PC-3 (cell line): ENCODE measurements around the gene PAPPA. TPM values are rescaled to one million over a fixed set of nuclear protein-coding genes. Genes with fewer than 3 reads are reported as not detected.

ENCODE experiments used
- ATAC-seq: fragments of 200-7000 bp; cut with Tn5 transposase; 2 replicates; pipeline ENCODE4 v1.9.1; 2020; ENCODE audit warnings: mild to moderate bottlenecking, moderate library complexity
- BruUV-seq: library from RNA; stranded (reverse); fragments of 400-500 nt; replicated peaks from 2 replicates; lab custom pipeline; 2021; lab: Mats Ljungman, UMichigan
- CTCF ChIA-PET: fragments of 300-600 bp; sonication (Branson Sonifier 250); formaldehyde crosslinking; loops from one replicate; lab custom pipeline; 2022; ENCODE audit warnings: antibody characterized with exemption; lab: Charles Lee
- POLR2A ChIA-PET: fragments of 300-600 bp; sonication (Branson Sonifier 250); formaldehyde crosslinking; loops from one replicate; lab custom pipeline; 2022; ENCODE audit warnings: antibody characterized with exemption; ENCODE audit not compliant: unreplicated experiment; lab: Charles Lee
- DNase-seq: peaks from one replicate; pipeline ENCODE4 v3.0.0-alpha.2; 2015
- H2AFZ ChIP-seq: fragments of 300-600 bp; sonication (generic); 2 replicates; pipeline ENCODE4 v1.6.0; 2016; ENCODE audit warnings: antibody characterized with exemption, low read length
- H3F3A ChIP-seq: fragments of 300-600 bp; sonication (generic); one replicate; pipeline ENCODE4 v1.6.0; 2017; ENCODE audit warnings: antibody characterized with exemption, low read length, control low read depth, mild to moderate bottlenecking; ENCODE audit not compliant: unreplicated experiment
- H3K27ac ChIP-seq: fragments of 300-600 bp; sonication (generic); 2 replicates; pipeline ENCODE4 v1.5.1; 2016; ENCODE audit warnings: mild to moderate bottlenecking, low read length
- H3K27me3 ChIP-seq: fragments of 300-600 bp; sonication (generic); 2 replicates; pipeline ENCODE4 v1.6.1; 2016; ENCODE audit warnings: low read length, mixed read lengths
- H3K36me3 ChIP-seq: fragments of 300-600 bp; sonication (generic); 2 replicates; pipeline ENCODE4 v1.6.1; 2016; ENCODE audit warnings: low read depth, mixed run types, low read length, mixed read lengths
- H3K4me1 ChIP-seq: fragments of 300-600 bp; sonication (generic); 2 replicates; pipeline ENCODE4 v1.5.1; 2016; ENCODE audit warnings: low read length; ENCODE audit not compliant: insufficient read depth
- H3K4me2 ChIP-seq: fragments of 300-600 bp; sonication (generic); 2 replicates; pipeline ENCODE4 v1.6.0; 2016; ENCODE audit warnings: low read length
- H3K4me3 ChIP-seq: fragments of 300-600 bp; sonication (generic); 2 replicates; pipeline ENCODE4 v1.5.1; 2016; ENCODE audit warnings: mild to moderate bottlenecking, low read length, mixed read lengths
- H3K79me2 ChIP-seq: fragments of 300-600 bp; sonication (generic); 2 replicates; pipeline ENCODE4 v1.6.1; 2017; ENCODE audit warnings: low read length, mixed read lengths
- H3K9ac ChIP-seq: fragments of 300-600 bp; sonication (generic); 2 replicates; pipeline ENCODE4 v1.6.0; 2016; ENCODE audit warnings: mild to moderate bottlenecking, low read length
- H3K9me2 ChIP-seq: fragments of 300-600 bp; sonication (generic); replicated peaks from 2 replicates; pipeline ENCODE4 v1.6.1; 2016; ENCODE audit warnings: mixed run types, low read length, mixed read lengths
- H3K9me3 ChIP-seq: fragments of 300-600 bp; sonication (generic); 2 replicates; pipeline ENCODE4 v1.6.1; 2016; ENCODE audit warnings: low read length, mixed read lengths
- H4K20me1 ChIP-seq: fragments of 300-600 bp; sonication (generic); 2 replicates; pipeline ENCODE4 v1.6.1; 2016; ENCODE audit warnings: low read length, mixed read lengths
- CTCF ChIP-seq: fragments of 300-600 bp; sonication (generic); conservative IDR thresholded peaks from 2 replicates; pipeline ENCODE4 v1.5.1; 2017; ENCODE audit warnings: antibody characterized with exemption, low read depth, mild to moderate bottlenecking, low read length
- EZH2 ChIP-seq: fragments of 300-600 bp; sonication (generic); IDR thresholded peaks from one replicate; pipeline ENCODE4 v1.6.1; 2017; ENCODE audit warnings: antibody characterized with exemption, mild to moderate bottlenecking, low read length; ENCODE audit not compliant: unreplicated experiment
- EZH2phosphoT487 ChIP-seq: fragments of 300-600 bp; sonication (generic); IDR thresholded peaks from 2 replicates; pipeline ENCODE4 v1.6.1; 2018; ENCODE audit warnings: mild to moderate bottlenecking, antibody characterized with exemption, low read length, borderline replicate concordance
- intact Hi-C: fragments of 100-400 bp; cut with micrococcal nuclease; formaldehyde crosslinking; loops from 2 replicates; pipeline ENCODE4 v1.9.0; 2023
- total RNA-seq: library from RNA; depleted of rRNA; stranded (reverse); fragments of >200 nt; gene quantifications from 2 replicates; pipeline ENCODE4 v1.2.3, GENCODE V29; 2014

The PAPPA gene
- total RNA-seq, 1 experiment from 2014 or later, result not detected

GRCh38 chr9:116312221-116312620 is 158.6 kb downstream of the PAPPA start:
- ChIA-PET POLR2A (no interaction called here), CTCF (no interaction called here)

GRCh38 chr9:116313638-116314037 is 160.0 kb downstream of the PAPPA start:
- no peaks in the 10 kb centered on the region for H4K20me1 ChIP-seq
- POLR2A ChIA-PET, result no interaction called here
- H3F3A ChIP-seq, result no peaks in the 10 kb centered on the region
- H3K4me1 ChIP-seq, result no peaks in the 10 kb centered on the region
- H3K4me3 ChIP-seq, result no peak overlapping the region
- H3K9me3 ChIP-seq, result no peaks in the 10 kb centered on the region
- H3K4me2 ChIP-seq, result no peak overlapping the region
- DNase-seq (peak; percentile 3), ATAC-seq (no peak)
- H3K9ac ChIP-seq, result no peak overlapping the region
- intact Hi-C loops, result no loop called here
- BruUV-seq, result no TSS peak
- peaks cover 29% of the 10 kb centered on the region for H3K27me3 ChIP-seq
- H3K9me2 ChIP-seq, result no peaks in the 10 kb centered on the region
- CTCF ChIA-PET, result no interaction called here
- no peak overlapping the region for H2AFZ ChIP-seq
- H3K36me3 ChIP-seq, result no peaks in the 10 kb centered on the region
- no peak overlapping the region for H3K27ac ChIP-seq
- TF ChIP-seq EZH2 (no peak), EZH2phosphoT487 (no peak), CTCF (no peak; the same call in 1 of the 2 replicates)
- H3K79me2 ChIP-seq, result no peaks in the 10 kb centered on the region

More at GRCh38 chr9:116312221-116312620, 158.6 kb downstream of the PAPPA start:
- TF ChIP-seq EZH2 (no peak), CTCF (no peak), EZH2phosphoT487 (no peak)
- no peaks in the 10 kb centered on the region for H3K4me1 ChIP-seq
- H4K20me1 ChIP-seq, result no peaks in the 10 kb centered on the region
- H3K27ac ChIP-seq, result no peak overlapping the region
- H3F3A ChIP-seq, result no peaks in the 10 kb centered on the region
- H3K27me3 ChIP-seq, result peaks cover 29% of the 10 kb centered on the region
- DNase-seq (no peak), ATAC-seq (no peak)
- no peaks in the 10 kb centered on the region for H3K9me3 ChIP-seq
- intact Hi-C loops, result no loop called here
- H3K9me2 ChIP-seq, result no peaks in the 10 kb centered on the region
- no peak overlapping the region for H3K4me2 ChIP-seq
- no peaks in the 10 kb centered on the region for H3K36me3 ChIP-seq
- no peak overlapping the region for H3K9ac ChIP-seq
- no peak overlapping the region for H2AFZ ChIP-seq
- no peak overlapping the region for H3K4me3 ChIP-seq
- BruUV-seq, result no TSS peak
- H3K79me2 ChIP-seq, result no peaks in the 10 kb centered on the region

- no peak overlapping the region for H3K27ac ChIP-seq
- ChIA-PET POLR2A (no interaction called here), CTCF (no interaction called here)
- H4K20me1 ChIP-seq, result no peaks in the 10 kb centered on the region
- H3K36me3 ChIP-seq, result no peaks in the 10 kb centered on the region
- intact Hi-C loops, result no loop called here
- H3K9me3 ChIP-seq, result no peaks in the 10 kb centered on the region
- no TSS peak for BruUV-seq
- H3K4me2 ChIP-seq, result no peak overlapping the region
- no peaks in the 10 kb centered on the region for H3F3A ChIP-seq
- H3K4me3 ChIP-seq, result no peak overlapping the region
- TF ChIP-seq EZH2 (no peak), EZH2phosphoT487 (no peak), CTCF (no peak)
- no peak overlapping the region for H2AFZ ChIP-seq
- H3K27me3 ChIP-seq, result peaks cover 13% of the 10 kb centered on the region
- no peaks in the 10 kb centered on the region for H3K4me1 ChIP-seq
- ATAC-seq, result no peak
- H3K79me2 ChIP-seq, result no peaks in the 10 kb centered on the region
- H3K9me2 ChIP-seq, result no peaks in the 10 kb centered on the region
- no peak for DNase-seq
- no peak overlapping the region for H3K9ac ChIP-seq
These were observed 162.7 kb downstream of the PAPPA start for GRCh38 chr9:116316246-116316645.
